ENCODE results near the gene PRAMEF5. TPM values are rescaled to one million over a fixed set of nuclear protein-coding genes. Genes with fewer than 3 reads are reported as not detected.
"Not testable (repeated sequence)": the region's sequence is repeated elsewhere in the genome, so short reads cannot be mapped to it uniquely, and the experiment has no call there.

Gene PRAMEF5
- total RNA-seq, 1 experiment from 2014 or later, result not detected

- H2AK5ac ChIP-seq (ENCODE audit: insufficient read length, low read length); H3K23me2 ChIP-seq (ENCODE audit: insufficient read length, low read depth, low read length, poor library complexity, severe bottlenecking); H3K27ac ChIP-seq (ENCODE audit: insufficient read length, low read depth, low read length); H4K91ac ChIP-seq (ENCODE audit: insufficient read length, low read depth, low read length); H4K5ac ChIP-seq (ENCODE audit: insufficient read length, low read depth, low read length); H3K27me3 Mint-ChIP-seq (ENCODE audit: low read depth); H2BK120ac ChIP-seq (ENCODE audit: low read depth, low read length, poor library complexity, severe bottlenecking); H3K9ac ChIP-seq (ENCODE audit: extremely low read depth, insufficient read length, low read length); H2BK15ac ChIP-seq (ENCODE audit: low read depth, low read length); H3K14ac ChIP-seq (ENCODE audit: insufficient read depth, low read length); H3K4me2 ChIP-seq (ENCODE audit: insufficient read depth, insufficient read length, low read length); H3K23ac ChIP-seq (ENCODE audit: insufficient read length, low read depth, low read length); H4K20me1 ChIP-seq (ENCODE audit: control insufficient read depth, insufficient read depth, insufficient read length); H3K79me2 ChIP-seq (ENCODE audit: insufficient read depth, low read length); H3K27ac Mint-ChIP-seq; H2AFZ ChIP-seq (ENCODE audit: low read length); DNase-seq; H2BK20ac ChIP-seq (ENCODE audit: low read depth, low read length, poor library complexity, severe bottlenecking); H3K56ac ChIP-seq (ENCODE audit: insufficient read length, low read depth, low read length); H3K4ac ChIP-seq (ENCODE audit: low read depth, low read length); H3K4me3 Mint-ChIP-seq; H3K36me3 Mint-ChIP-seq (ENCODE audit: insufficient read depth in 1 of 3, low read depth in 3 of 3); H2BK5ac ChIP-seq (ENCODE audit: insufficient read length, low read length); H3K4me1 ChIP-seq (ENCODE audit: insufficient read depth, low read length); H2BK12ac ChIP-seq (ENCODE audit: insufficient read length, low read depth, low read length); H3K18ac ChIP-seq (ENCODE audit: insufficient read length, low read depth, low read length); H3K79me1 ChIP-seq (ENCODE audit: insufficient read depth, low read depth, low read length, poor library complexity, severe bottlenecking); H3K4me1 Mint-ChIP-seq; H3K27me3 ChIP-seq (ENCODE audit: insufficient read depth, low read length); H4K8ac ChIP-seq (replicated peaks; ENCODE audit: insufficient read length, low read depth, low read length); H3K9me3 ChIP-seq (ENCODE audit: control insufficient read depth, low read depth, low read length); H3T11ph ChIP-seq (ENCODE audit: low read length): not testable (repeated sequence)
- H3K9me3 Mint-ChIP-seq, result peaks cover 11 to 15% of the 10 kb centered on the region in 2 experiments
- no CpG with 5 or more reads among the region's 3 CpGs for WGBS (ENCODE audit: extremely low coverage, insufficient read length, low lambda C conversion rate)
Observed at GRCh38 chr1:13265124-13265523, 11.1 kb downstream of the PRAMEF5 start.

- H3K23ac ChIP-seq (ENCODE audit: insufficient read length, low read depth, low read length); H2BK120ac ChIP-seq (ENCODE audit: low read depth, low read length, poor library complexity, severe bottlenecking); H3K23me2 ChIP-seq (ENCODE audit: insufficient read length, low read depth, low read length, poor library complexity, severe bottlenecking); H4K20me1 ChIP-seq (ENCODE audit: control insufficient read depth, insufficient read depth, insufficient read length); H3K4me1 Mint-ChIP-seq; H3K27me3 Mint-ChIP-seq (ENCODE audit: low read depth); H3T11ph ChIP-seq (ENCODE audit: low read length); H4K5ac ChIP-seq (ENCODE audit: insufficient read length, low read depth, low read length); H2AK5ac ChIP-seq (ENCODE audit: insufficient read length, low read length); H2BK15ac ChIP-seq (ENCODE audit: low read depth, low read length); H3K4me1 ChIP-seq (ENCODE audit: insufficient read depth, low read length); H3K9me3 Mint-ChIP-seq; H3K79me2 ChIP-seq (ENCODE audit: insufficient read depth, low read length); H3K4me2 ChIP-seq (ENCODE audit: insufficient read depth, insufficient read length, low read length); H2BK12ac ChIP-seq (ENCODE audit: insufficient read length, low read depth, low read length); H2BK5ac ChIP-seq (ENCODE audit: insufficient read length, low read length); H2BK20ac ChIP-seq (ENCODE audit: low read depth, low read length, poor library complexity, severe bottlenecking); H3K79me1 ChIP-seq (ENCODE audit: insufficient read depth, low read depth, low read length, poor library complexity, severe bottlenecking); H3K27ac Mint-ChIP-seq; H3K14ac ChIP-seq (ENCODE audit: insufficient read depth, low read length); H3K18ac ChIP-seq (ENCODE audit: insufficient read length, low read depth, low read length); H4K8ac ChIP-seq (replicated peaks; ENCODE audit: insufficient read length, low read depth, low read length); H3K4ac ChIP-seq (ENCODE audit: low read depth, low read length); H4K91ac ChIP-seq (ENCODE audit: insufficient read length, low read depth, low read length); H3K27ac ChIP-seq (ENCODE audit: insufficient read length, low read depth, low read length); H3K56ac ChIP-seq (ENCODE audit: insufficient read length, low read depth, low read length); H3K9ac ChIP-seq (ENCODE audit: extremely low read depth, insufficient read length, low read length); H3K4me3 Mint-ChIP-seq; H3K9me3 ChIP-seq (ENCODE audit: control insufficient read depth, low read depth, low read length); H2AFZ ChIP-seq (ENCODE audit: low read length); H3K36me3 Mint-ChIP-seq (ENCODE audit: insufficient read depth in 1 of 3, low read depth in 3 of 3); H3K27me3 ChIP-seq (ENCODE audit: insufficient read depth, low read length): not testable (repeated sequence)
- no CpG with 5 or more reads among the region's 6 CpGs for WGBS (ENCODE audit: extremely low coverage, insufficient read length, low lambda C conversion rate)
- DNase-seq, result peak; percentile 14
Observed at GRCh38 chr1:13277016-13277415, 23.0 kb downstream of the PRAMEF5 start.
